Pulmonary artery endothelial cell (primary cell): ENCODE results near the gene TRAPPC12. TPM values are rescaled to one million over a fixed set of nuclear protein-coding genes. Genes with fewer than 3 reads are reported as not detected.
"Not testable (repeated sequence)": the region's sequence is repeated elsewhere in the genome, so short reads cannot be mapped to it uniquely, and the experiment has no call there.

Source experiments
- DNase-seq: peaks from one replicate; pipeline ENCODE4 v3.0.0-alpha.2; 2011; ENCODE audit warnings: low read depth, low spot score
- total RNA-seq: library from RNA; depleted of rRNA; stranded (reverse); fragments of >200 nt; gene quantifications from 2 replicates; pipeline ENCODE4 v1.2.3, GENCODE V29; 2014

TRAPPC12 gene
- total RNA-seq, 1 donor from 2014 or later, result 51.0 TPM

GRCh38 chr2:3486047-3487027 lies 106.8 kb downstream of the TRAPPC12 start:
- no peak for DNase-seq

GRCh38 chr2:3487028-3487425 lies 107.5 kb downstream of the TRAPPC12 start:
- no peak for DNase-seq

- DNase-seq, result no peak
These were observed 107.9 kb downstream of the TRAPPC12 start for GRCh38 chr2:3487432-3487831.

- DNase-seq, result no peak
These were observed 108.6 kb downstream of the TRAPPC12 start for GRCh38 chr2:3488061-3488531.

GRCh38 chr2:3488855-3489763 lies 109.6 kb downstream of the TRAPPC12 start:
- no peak for DNase-seq

- DNase-seq, result no peak
These were observed 110.2 kb downstream of the TRAPPC12 start for GRCh38 chr2:3489764-3490115.

GRCh38 chr2:3490191-3491170 lies 111.0 kb downstream of the TRAPPC12 start:
- no peak for DNase-seq

- no peak for DNase-seq
These were observed 111.8 kb downstream of the TRAPPC12 start for GRCh38 chr2:3491306-3491705.

- no peak for DNase-seq
These were observed 112.4 kb downstream of the TRAPPC12 start for GRCh38 chr2:3491716-3492474.

GRCh38 chr2:3492475-3492787 lies 112.9 kb downstream of the TRAPPC12 start:
- DNase-seq, result not testable (repeated sequence)

GRCh38 chr2:3492951-3493614 lies 113.6 kb downstream of the TRAPPC12 start:
- DNase-seq, result no peak

GRCh38 chr2:3493615-3494007 lies 114.1 kb downstream of the TRAPPC12 start:
- DNase-seq, result no peak

- DNase-seq, result no peak
These were observed 115.6 kb downstream of the TRAPPC12 start for GRCh38 chr2:3494984-3495666.

GRCh38 chr2:3496708-3497080 lies 117.2 kb downstream of the TRAPPC12 start:
- DNase-seq, result not testable (repeated sequence)

- no peak for DNase-seq
These were observed 119.4 kb downstream of the TRAPPC12 start for GRCh38 chr2:3498783-3499394.

GRCh38 chr2:3500326-3500899 lies 120.9 kb downstream of the TRAPPC12 start:
- no peak for DNase-seq

GRCh38 chr2:3503046-3503445 lies 123.6 kb downstream of the TRAPPC12 start:
- no peak for DNase-seq

GRCh38 chr2:3503483-3503882 lies 124.0 kb downstream of the TRAPPC12 start:
- DNase-seq, result no peak
